HG03108 (cell line): ENCODE data around the gene ZNF750.
A peak's percentile ranks its signal among the peaks of the same experiment; 100 is the strongest.

Experiments
- ATAC-seq: cut with Tn5 transposase; IDR thresholded peaks from one replicate; pipeline ENCODE4 v1.9.1; 2021; ENCODE audit warnings: moderate library complexity; ENCODE audit not compliant: unreplicated experiment

ZNF750 gene

DNA sequence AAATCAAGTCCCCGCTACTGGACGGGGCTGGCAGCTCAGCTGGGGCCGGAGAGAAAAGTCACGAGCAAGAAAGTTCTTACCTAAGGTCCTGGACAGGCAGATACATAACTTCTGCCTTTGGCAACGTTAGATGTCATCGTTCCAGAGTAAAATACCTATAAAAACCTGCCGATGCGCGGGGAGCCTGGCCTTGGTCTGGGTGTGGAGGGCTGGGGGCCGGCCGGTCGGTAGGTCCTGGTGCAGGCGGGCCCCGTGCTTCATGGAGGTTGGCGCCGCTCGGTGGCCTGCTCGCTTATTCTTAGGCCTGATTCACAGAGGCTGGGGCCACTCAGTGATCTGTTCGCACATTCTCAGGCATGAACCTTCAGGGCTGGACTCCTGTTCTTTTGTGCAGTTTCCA, 33.7 kb upstream of the ZNF750 start:
- no peak for ATAC-seq

DNA sequence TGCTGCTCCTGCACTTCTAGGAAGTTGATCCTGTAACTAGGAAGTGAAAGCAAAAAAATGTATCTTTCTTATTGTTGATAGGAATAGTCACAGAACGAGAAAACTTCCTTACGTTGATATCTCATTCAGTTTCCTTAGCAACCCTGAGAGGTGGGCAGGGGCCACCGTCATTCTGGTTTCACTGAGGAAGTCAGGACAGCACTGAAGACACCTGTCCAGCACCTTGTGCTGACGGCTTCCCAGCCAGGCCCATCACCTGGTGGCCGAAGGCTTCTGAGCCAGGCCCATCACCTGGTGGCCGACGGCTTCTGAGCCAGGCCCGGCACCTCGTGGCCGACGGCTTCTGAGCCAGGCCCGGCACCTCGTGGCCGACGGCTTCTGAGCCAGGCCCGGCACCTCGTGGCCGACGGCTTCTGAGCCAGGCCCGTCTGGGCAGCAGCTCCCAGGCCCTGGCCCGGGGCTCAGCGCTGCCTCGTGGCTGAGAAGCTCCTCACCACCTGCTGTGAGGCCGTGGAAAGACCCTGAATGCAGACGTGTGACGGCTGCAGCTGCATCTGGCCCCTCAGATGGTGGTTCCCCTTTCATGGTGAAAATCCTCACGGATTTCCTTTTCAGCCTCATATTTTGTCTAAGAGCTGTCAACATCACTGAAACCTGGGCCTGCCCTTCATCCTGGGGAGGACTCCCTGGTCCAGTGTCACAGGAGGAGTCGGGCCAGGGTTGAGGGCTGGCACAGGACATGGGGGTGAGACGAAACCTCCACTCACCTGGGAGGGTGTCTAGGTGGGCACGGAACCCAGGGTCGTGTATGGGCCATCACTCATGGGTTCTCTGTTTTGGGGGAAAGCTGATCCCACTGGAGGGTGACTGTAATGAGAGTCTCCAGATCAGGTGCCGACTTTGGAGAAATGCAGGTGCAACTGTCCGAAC, 33.0 kb upstream of the ZNF750 start:
- no peak for ATAC-seq

DNA sequence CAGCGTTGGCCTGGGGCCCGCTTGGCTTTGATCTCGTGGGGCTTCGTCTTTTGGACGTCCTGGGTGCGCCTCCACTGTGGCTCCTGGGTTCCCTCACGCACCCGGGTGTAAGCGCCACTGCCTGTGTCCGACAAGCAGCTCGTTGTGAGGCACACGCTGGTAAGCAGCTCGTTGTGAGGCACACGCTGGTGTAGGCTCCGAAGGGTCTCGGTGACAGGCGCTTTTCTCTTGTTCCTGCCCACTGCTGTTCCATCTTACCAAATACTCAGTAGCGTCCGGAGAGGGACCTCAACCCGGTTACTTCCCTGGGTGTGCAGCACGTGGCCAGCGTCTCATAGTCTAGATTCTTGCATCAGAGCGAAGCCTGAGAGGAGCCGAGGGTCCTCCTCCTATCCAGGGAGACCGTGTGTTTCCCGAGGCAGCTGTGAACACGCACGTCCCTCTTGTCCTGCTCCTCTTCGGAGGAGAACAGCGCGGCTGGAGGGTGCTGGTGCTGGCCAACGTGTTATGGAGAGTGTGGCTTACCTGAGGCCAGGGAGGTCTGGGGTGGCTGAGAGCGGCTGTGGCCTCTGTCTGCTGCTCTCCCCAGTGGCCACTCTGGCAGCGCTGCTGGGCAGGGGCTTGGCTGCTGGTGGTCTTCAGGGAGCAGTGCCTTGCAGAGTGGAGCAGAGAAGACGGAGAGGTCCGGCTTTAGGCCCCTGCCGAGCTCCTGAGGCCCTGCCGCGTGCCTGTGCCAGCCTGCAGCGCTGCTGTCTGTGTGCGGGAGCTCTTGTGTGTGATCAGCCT, 32.1 kb upstream of the ZNF750 start:
- no peak for ATAC-seq

DNA sequence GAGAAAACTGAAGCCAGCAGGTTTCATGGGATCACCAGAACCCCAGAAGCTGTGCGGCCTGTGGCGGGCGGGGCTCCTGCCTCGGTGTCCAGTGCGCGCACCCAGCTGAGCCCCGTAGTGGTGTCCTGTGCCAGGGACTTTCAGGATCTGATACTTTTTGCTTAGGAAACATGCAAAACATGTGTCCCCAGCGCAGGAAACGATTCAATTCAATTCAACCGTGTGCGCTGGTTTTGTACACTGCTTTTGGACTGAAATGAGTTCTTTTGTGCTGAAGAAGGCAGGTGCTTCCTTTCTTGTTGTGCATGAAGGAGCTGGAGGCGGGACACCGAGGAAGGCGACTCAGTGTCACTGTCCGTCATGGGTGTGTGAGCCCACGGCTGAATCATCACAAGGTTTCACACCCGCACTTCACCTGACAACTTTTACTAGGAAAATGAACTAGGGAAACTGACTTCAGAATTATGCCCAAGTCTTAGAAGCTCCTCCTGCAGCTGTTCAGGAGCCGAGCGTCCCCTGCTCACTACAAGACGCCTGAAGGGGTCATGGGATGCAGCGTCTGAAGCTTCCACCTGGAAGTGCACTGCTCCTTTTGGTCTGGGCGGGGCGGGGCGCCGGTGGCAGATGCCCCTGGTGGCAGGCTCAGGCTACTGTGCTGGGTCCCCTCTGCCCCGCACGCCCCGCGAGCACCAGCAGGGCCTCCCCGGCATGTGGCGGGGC, 31.4 kb upstream of the ZNF750 start:
- peak; percentile 84 for ATAC-seq

DNA sequence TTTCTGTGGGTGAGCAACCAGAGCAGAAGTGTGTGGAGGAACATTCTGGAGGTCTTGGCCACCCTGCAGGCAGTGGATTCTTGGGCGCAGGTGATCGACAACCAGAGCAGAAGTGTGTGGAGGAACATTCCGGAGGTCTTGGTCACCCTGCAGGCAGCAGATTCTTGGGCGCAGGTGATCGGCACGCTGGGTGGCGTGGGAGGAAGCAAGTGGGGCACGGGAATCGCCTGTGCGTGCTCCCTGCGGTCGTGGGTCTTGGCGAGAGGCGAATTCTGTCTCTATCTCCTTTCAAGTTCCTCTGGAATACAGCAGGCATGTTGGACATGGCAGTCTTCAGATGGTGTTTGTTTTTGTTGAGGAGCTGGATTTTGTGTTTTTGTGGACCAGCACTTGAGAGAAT, 30.7 kb upstream of the ZNF750 start:
- no peak for ATAC-seq

DNA sequence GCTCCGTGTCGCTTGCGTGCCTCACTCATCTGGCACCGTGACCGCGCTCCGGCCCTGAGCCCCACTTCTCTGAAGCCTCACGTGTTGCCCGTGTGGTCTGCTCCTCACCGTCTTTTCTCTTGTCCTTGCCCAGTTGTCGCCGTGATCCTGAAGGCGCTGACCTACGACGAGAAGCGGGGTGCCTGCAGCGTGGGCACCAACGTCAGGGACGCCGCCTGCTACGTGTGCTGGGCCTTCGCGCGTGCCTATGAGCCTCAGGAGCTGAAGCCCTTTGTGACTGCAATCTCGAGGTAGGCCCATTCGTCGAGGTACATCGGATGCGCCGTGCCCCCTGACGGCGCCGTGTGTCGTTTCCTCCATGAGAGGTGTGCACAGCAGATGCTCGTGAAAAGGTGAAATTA, 30.3 kb upstream of the ZNF750 start:
- no peak for ATAC-seq

DNA sequence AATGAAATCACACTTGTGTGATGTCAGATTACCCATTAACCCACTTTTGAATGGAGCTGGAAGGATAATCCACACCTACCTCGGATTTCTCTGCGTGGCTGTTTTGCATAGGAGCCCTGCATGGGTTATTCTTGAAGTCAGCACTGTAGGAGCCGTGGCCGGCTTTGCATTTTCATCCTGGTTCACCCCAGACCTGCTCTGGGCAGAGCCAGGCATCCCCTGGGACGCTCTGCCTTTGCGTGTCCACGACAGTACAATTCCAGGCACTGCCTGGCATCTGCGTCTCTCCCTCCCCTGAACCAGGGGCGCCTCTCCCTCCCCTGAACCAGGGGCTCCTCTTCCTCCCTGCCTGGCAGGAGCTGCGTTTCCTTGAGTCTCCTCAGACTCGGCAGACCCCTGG, 29.7 kb upstream of the ZNF750 start:
- ATAC-seq = no peak

DNA sequence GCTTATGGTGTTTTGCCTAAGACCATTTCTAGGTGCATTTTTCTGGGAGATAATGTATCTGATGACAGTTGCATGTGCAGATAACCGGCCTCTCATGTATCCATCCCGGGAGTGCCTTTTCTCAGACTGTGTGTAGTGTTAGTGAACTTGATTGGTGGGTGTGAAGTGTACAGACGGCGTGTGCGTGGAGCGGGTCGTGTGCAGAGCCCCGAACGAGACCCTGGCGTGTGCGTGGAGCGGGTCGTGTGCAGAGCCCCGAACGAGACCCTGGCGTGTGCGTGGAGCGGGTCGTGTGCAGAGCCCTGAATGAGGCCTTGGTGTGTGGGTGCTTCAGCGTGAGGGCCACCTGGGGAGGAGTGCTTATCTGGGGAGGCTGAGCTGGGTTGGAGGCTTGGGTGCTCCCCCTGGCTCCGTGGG, 28.9 kb upstream of the ZNF750 start:
- no peak for ATAC-seq

DNA sequence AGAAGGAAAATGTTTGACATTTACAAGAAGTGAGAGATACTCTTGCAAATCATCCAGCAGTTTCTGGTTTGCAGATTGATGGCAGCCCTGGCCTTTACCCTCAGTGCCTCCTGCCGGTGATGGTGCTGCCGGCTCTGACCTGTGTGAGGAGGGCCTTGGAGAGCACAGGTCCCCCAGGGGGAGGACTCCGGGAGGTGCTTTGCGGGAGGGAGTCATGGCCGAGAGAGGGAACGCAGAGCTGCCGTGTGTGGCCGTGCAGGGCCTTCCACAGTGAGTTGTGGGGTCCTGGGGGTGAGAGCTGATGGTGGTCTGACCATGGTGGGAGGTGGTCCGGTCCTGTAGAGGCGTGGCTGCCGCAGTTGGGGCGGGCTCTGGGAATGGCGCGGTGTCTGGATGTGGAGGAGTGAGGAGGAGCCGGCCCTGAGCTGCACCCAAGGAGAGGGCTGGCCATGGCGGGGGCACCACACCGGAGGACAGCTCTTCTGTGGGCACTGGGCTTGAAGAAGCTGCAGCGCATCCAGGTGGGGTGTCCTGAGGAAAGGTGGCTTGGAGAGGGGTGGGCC, 28.0 kb upstream of the ZNF750 start:
- ATAC-seq = no peak

DNA sequence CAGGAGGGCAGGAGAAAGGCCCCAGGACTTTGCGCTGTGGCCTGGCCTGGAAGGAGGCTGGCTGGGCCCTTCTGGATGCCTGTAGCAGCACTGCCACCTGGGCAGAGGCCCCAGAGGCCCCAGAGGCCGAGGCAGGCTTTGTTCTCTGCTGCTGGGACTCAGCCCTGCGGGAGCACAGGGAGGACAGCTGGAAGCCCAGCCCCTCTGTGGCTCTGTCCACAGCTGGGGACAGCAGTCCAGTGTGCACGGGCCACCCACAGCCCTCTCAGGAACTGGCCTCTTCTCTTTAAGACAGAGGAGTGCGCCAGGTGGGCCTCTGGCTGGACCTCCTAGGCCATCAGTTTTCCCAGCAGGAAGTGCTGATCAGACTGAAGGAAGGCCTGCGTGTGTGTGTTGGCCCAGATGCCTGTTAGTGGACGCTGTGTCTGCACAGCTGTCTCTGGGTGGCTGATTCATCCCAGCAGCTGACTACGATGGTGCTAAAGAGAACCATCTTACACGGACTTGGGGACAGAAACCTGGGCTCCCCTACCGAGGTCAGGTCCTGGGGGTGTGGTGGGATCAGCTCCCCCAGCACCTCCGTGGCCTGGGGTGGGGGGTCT, 26.9 kb upstream of the ZNF750 start:
- no peak for ATAC-seq

DNA sequence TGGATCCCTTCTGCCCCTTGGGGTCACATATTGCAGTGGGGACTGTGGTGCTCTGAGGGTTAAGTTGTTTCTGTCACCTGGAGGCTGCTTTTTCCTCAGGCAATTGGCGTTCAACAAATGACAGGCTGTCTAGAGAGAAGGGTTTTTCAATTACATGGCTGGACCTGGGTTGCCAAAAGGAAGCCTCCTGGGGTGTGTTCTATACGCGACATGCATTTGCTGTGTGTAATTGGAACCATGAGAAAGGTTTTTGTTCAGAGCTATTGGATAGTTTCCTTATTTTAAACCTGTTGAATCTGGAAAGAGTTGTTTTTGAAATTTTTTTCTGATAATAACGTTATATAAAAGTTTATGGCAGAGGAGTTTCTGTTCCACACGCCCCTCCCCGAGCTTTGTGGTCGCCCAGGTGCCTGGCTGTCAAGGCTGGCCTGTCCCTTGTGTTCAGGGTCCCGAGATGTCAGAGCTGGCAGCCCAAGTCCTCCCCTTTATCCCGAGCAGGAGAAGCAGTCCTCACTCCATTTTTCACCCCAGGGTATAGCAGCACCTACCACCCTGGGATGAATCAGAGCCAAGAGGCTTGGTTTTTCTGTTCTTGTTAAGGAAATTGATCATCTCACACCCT, 26.1 kb upstream of the ZNF750 start:
- no peak for ATAC-seq

DNA sequence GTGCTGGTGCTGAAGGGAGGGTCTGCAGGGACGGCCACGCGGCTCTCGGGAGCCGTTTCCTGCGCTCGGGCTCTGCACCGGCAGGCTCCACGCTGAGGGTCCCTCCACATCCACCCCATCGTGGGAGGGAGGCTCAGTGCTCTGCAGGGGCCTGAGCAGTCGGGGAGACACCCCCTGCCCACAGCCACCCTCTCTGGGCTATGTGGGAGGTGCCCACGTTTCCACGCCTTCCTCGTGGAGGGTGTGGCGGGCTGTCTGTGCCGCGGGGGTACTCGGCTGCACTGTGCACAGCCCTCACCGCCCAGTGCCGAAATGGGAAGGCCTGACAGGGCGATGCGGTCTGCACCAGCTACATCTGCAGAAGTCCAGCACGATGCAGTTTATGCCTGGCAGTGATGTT, 25.5 kb upstream of the ZNF750 start:
- ATAC-seq = no peak

DNA sequence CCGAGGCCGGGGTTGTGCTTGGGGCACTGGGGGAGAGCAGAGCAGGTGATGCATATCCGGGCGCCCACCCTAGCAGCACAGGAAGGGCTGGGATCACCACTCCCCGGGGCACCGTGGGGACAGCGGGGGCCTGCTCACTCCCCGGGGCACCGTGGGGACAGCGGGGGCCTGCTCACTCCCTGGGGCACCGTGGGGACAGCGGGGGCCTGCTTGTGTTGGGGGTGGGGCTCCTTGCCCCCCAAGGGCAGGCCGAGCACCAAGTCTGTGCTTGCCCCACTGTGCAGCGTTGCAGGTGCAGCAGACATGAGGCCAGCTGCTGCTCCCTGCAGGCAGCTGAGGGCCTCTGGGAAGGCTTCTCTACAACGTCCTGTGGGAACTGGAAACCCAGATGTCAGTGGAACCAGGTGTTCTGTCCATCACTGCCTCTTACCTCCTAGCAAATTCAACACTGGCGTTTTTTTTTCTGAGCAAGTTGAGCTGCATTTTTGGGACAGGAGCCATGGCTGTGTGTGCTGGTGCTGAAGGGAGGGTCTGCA, 25.0 kb upstream of the ZNF750 start:
- no peak for ATAC-seq

DNA sequence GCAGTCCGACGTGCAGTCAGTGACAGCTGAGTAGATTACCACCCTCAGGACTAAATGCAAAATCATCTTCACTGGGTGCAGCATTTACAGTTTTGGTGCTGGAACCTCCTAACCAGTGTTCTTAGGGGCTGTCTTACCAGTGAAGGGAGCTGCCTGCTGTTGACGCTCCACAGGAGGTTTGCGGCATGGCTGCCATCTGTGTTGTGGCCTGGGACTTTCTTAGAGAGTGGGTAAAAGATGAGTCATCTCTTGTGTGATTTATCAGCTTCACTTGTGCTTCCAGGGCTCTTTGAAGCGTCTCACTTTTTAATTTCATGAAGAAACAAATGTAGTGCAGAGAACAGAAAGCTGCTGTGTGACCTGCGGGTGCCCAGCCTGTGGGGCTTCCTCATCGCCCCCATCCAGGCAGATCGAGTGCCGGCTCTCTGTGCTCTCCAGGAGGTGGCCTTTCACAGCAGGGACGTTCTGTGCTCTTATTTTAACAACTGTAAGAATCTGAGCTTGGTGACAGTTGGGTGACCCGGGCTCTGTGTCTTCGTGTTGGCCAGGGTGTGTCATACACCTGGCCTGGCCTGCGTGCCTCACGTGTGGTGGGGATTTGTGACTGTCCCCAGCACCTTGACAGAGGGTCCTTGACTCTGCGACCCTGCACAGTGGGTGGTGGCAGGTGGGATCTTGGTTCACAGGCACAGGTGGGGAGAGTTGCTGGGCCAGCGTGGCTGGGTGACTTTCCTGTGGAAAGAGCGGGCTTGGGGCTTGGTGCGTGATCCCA, 24.3 kb upstream of the ZNF750 start:
- ATAC-seq = peak; percentile 66

DNA sequence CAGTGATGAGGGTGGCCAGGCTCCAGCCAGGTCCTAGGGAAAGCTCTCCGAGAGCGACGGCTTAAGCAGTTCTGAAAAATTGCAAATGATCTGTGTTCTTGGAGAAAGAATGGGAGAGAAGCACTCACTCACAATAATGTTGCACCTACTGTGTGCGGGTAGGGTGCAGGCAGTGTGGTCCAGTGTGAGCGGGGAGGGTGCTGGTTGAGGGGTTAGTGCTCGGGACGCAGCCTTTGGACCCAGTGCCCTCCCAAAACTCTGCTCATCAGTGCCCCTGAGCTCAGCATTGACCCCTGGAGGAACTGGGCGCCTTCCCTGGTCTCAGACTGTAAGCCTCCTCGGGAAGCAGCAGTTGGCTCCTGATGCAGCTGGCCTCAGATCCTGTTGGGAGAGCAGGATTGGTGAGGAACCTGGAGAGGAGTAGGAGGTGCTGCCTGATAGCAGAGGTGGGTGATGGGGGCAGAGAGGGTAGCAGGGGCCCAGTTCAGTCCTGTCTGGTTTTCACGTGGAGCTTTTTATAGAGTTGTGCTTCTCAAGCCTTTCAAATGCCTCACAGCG, 23.6 kb upstream of the ZNF750 start:
- ATAC-seq = no peak

DNA sequence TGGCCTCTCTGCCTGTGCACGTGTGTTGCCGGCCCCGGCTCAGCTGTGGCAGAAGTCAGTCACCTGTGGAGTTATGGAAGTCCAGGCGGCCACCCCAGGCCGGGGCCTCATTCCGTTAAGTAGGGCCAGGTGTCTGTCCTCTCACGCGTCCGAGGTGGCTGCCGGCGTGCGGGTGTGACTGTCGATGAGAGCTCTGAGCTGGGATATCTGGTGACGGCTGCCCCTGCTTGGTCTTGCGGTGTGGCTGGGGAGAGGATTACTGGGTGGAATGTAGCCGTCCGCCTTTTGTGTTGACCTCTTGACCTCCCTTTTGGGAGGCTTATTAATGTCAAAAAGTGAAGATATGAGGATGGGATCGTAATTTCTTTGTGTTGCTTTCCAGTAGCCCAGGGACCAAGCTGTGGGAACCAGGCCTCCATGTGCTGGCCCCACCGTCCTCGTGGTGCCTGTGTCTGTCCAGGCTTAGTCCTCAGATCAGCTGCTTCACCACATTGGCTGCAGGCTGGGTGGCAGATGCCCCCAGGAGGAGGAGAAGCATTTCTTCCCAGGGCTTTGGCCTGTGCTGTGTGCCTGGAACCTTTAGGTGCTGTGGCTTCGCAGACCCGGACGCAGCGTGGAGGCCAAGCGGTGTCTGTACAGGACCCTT, 23.0 kb upstream of the ZNF750 start:
- ATAC-seq = no peak

DNA sequence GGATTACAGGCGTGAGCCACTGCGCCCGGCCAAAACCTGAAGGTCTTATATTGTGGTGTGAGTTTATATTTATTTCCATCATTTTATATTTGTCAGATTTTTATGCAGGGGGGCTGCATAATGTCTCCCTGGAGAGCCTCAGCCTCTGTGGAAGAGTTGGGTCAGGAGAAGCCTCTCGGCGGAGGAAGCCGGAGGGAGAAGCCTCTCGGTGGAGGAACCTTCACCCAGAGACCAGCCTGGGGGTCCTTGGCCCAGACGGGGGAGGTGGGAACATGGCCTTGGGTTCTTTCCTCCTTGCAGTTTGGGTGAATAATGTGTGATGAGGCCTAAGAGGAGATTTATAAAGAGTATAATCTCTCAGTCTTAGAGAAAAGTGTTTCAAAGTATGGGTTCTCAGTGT, 22.4 kb upstream of the ZNF750 start:
- no peak for ATAC-seq

DNA sequence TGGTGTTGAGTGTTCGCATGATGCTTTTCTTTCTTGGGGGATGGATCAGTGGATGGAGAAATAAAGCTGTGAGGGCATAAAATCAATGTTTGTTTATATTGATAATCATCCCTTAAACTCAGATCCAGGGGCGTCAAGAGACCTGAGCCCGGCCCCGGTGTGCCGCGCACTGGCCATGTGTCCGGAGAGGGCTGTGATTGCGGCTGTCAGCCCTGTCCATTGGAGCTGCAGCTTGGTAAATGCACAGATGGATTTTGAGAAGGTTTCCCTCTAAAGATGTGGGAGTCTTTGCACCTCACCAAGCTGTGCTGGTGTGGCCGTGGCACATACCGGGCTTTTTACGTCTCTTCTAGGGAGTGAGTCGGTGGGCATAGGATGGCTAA, 21.6 kb upstream of the ZNF750 start:
- ATAC-seq = no peak
